ENCODE data around the gene FAM180A.

The FAM180A gene

GRCh38 chr7:135771051-135771450 is 22.4 kb upstream of the FAM180A start:
- DNase-seq, result no peak

GRCh38 chr7:135770139-135770710 is 21.6 kb upstream of the FAM180A start:
- peak; percentile 69 to 87 for DNase-seq

GRCh38 chr7:135769005-135769802 is 20.6 kb upstream of the FAM180A start:
- DNase-seq, result peak; percentile 43 to 66

GRCh38 chr7:135768467-135768866 is 19.9 kb upstream of the FAM180A start:
- DNase-seq, result peak in 1 of 2 experiments; percentile 24

GRCh38 chr7:135768064-135768463 is 19.5 kb upstream of the FAM180A start:
- no peak for DNase-seq

- no peak for DNase-seq
These were observed 14.6 kb upstream of the FAM180A start for GRCh38 chr7:135763261-135763660.

GRCh38 chr7:135761751-135762488 is 13.3 kb upstream of the FAM180A start:
- DNase-seq, result no peak

- DNase-seq, result no peak
These were observed 10.9 kb upstream of the FAM180A start for GRCh38 chr7:135759532-135759931.

GRCh38 chr7:135758531-135758932 is 9.9 kb upstream of the FAM180A start:
- no peak for DNase-seq

- DNase-seq, result peak; percentile 54 to 65
These were observed 9.3 kb upstream of the FAM180A start for GRCh38 chr7:135757719-135758411.

- no peak for DNase-seq
These were observed 7.6 kb upstream of the FAM180A start for GRCh38 chr7:135756191-135756590.

GRCh38 chr7:135755351-135755753 is 6.7 kb upstream of the FAM180A start:
- no peak for DNase-seq

- DNase-seq, result no peak
These were observed 5.2 kb upstream of the FAM180A start for GRCh38 chr7:135753616-135754413.

GRCh38 chr7:135747366-135747765 is 1.2 kb downstream of the FAM180A start:
- no peak for DNase-seq

GRCh38 chr7:135745703-135746312 is 2.8 kb downstream of the FAM180A start:
- DNase-seq, result no peak

- no peak for DNase-seq
These were observed 3.5 kb downstream of the FAM180A start for GRCh38 chr7:135744938-135745702.

GRCh38 chr7:135743907-135744731 is 4.5 kb downstream of the FAM180A start:
- DNase-seq, result no peak

GRCh38 chr7:135742371-135742770 is 6.2 kb downstream of the FAM180A start:
- no peak for DNase-seq

GRCh38 chr7:135741905-135742304 is 6.7 kb downstream of the FAM180A start:
- no peak for DNase-seq

- DNase-seq, result no peak
These were observed 7.7 kb downstream of the FAM180A start for GRCh38 chr7:135740889-135741288.
